ENCODE measurements around the gene DOCK6. TPM values are rescaled to one million over a fixed set of nuclear protein-coding genes. Genes with fewer than 3 reads are reported as not detected.

Gene DOCK6
- total RNA-seq, 1 experiment from 2014 or later, result 82.4 TPM

GRCh38 chr19:11291991-11292390 lies 29.7 kb upstream of the DOCK6 start:
- ChIA-PET RAD21 (ENCODE audit: low non-redundant PET in 1 of 2, low total read pairs in 2 of 2, uncharacterized antibody in 2 of 2, unreplicated experiment in 2 of 2) (no interaction called here), CTCF (interaction anchor here (0.6 kb wide), 1 partner anchor 48 kb away, joined by 4 read pairs; no protein-coding TSS in a partner anchor), POLR2A (no interaction called here)
- Histone ChIP-seq H3K9ac (ENCODE audit: low read length) (no peak overlapping the region), H4K20me1 (ENCODE audit: insufficient read depth) (no peaks in the 10 kb centered on the region), H3K79me2 (ENCODE audit: insufficient read depth, low read length) (no peaks in the 10 kb centered on the region), H3K27ac (ENCODE audit: low read depth, low read length) (no peak overlapping the region), H3K36me3 (ENCODE audit: control insufficient read depth in 1 of 2, insufficient read depth in 2 of 2, low read length in 2 of 2) (no peaks in the 10 kb centered on the region), H3K4me1 (ENCODE audit: control insufficient read depth in 1 of 2, insufficient read depth in 2 of 2, low read length in 2 of 2) (peaks cover 16 to 28% of the 10 kb centered on the region in 2 experiments), H3K9me3 (ENCODE audit: control insufficient read depth in 1 of 2, insufficient read depth in 1 of 2, low read depth in 1 of 2, low read length in 2 of 2) (no peaks in the 10 kb centered on the region), H3K27me3 (ENCODE audit: insufficient read depth, low read length) (no peaks in the 10 kb centered on the region), H2AFZ (ENCODE audit: low read depth, low read length, poor library complexity, severe bottlenecking) (no peak overlapping the region), H3K4me3 (replicated peaks in 1 of 2; ENCODE audit: low read depth in 1 of 2, low read length in 2 of 2) (no peak overlapping the region), H3K9me2 (ENCODE audit: insufficient read depth) (no peaks in the 10 kb centered on the region), H3K4me2 (ENCODE audit: low read length) (no peak overlapping the region)
- intact Hi-C loops (cut with micrococcal nuclease), result loop anchor here (5.0 kb wide), 2 partner anchors 90 to 145 kb away; partner anchors contain the start of genes EPOR, ODAD3 and PRKCSH
- ATAC-seq (no peak), DNase-seq (ENCODE audit: low read depth, low spot score) (no peak)
- no TSS peak for BruUV-seq (replicated peaks)
- no peak for TF ChIP-seq POLR2A (IDR thresholded peaks at IDR 0.05; ENCODE audit: borderline replicate concordance, extremely low read depth, insufficient read depth, insufficient read length)
- TF ChIP-seq ELF1 (IDR thresholded peaks at IDR 0.05; ENCODE audit: borderline replicate concordance, low read depth), result no peak
- no peak for TF ChIP-seq RAD21 (IDR thresholded peaks at IDR 0.05; ENCODE audit: low read depth)
- no peak for TF ChIP-seq REST (IDR thresholded peaks at IDR 0.05; ENCODE audit: low read depth)
- TF ChIP-seq EZH2 (IDR thresholded peaks at IDR 0.05), result no peak
- TF ChIP-seq ZFX (IDR thresholded peaks at IDR 0.05), result no peak
- TF ChIP-seq EZH2phosphoT487 (IDR thresholded peaks at IDR 0.05; ENCODE audit: borderline replicate concordance), result no peak

- H3K27me3 ChIP-seq (ENCODE audit: insufficient read depth, low read length), result no peaks in the 10 kb centered on the region
- DNase-seq (ENCODE audit: low read depth, low spot score) (no peak), ATAC-seq (no peak)
- no peak overlapping the region for H3K27ac ChIP-seq (ENCODE audit: low read depth, low read length)
- no peak overlapping the region for H2AFZ ChIP-seq (ENCODE audit: low read depth, low read length, poor library complexity, severe bottlenecking)
- intact Hi-C loops (cut with micrococcal nuclease), result loop anchor here (5.0 kb wide), 2 partner anchors 91 to 146 kb away; partner anchors contain the start of genes EPOR, ODAD3 and PRKCSH
- no peaks in the 10 kb centered on the region for H3K36me3 ChIP-seq (ENCODE audit: control insufficient read depth in 1 of 2, insufficient read depth in 2 of 2, low read length in 2 of 2)
- ChIA-PET RAD21 (ENCODE audit: low non-redundant PET in 1 of 2, low total read pairs in 2 of 2, uncharacterized antibody in 2 of 2, unreplicated experiment in 2 of 2) (no interaction called here), CTCF (no interaction called here), POLR2A (no interaction called here)
- peaks cover 13 to 23% of the 10 kb centered on the region in 2 experiments for H3K4me1 ChIP-seq (ENCODE audit: control insufficient read depth in 1 of 2, insufficient read depth in 2 of 2, low read length in 2 of 2)
- no peaks in the 10 kb centered on the region for H4K20me1 ChIP-seq (ENCODE audit: insufficient read depth)
- no peak overlapping the region for H3K9ac ChIP-seq (ENCODE audit: low read length)
- no peaks in the 10 kb centered on the region for H3K9me2 ChIP-seq (ENCODE audit: insufficient read depth)
- H3K4me2 ChIP-seq (ENCODE audit: low read length), result no peak overlapping the region
- no peaks in the 10 kb centered on the region for H3K9me3 ChIP-seq (ENCODE audit: control insufficient read depth in 1 of 2, insufficient read depth in 1 of 2, low read depth in 1 of 2, low read length in 2 of 2)
- no TSS peak for BruUV-seq (replicated peaks)
- H3K79me2 ChIP-seq (ENCODE audit: insufficient read depth, low read length), result no peaks in the 10 kb centered on the region
- H3K4me3 ChIP-seq (replicated peaks in 1 of 2; ENCODE audit: low read depth in 1 of 2, low read length in 2 of 2), result no peak overlapping the region
- no peak for TF ChIP-seq SP1 (IDR thresholded peaks at IDR 0.05; ENCODE audit: low read depth)
- no peak for TF ChIP-seq TCF7L2 (IDR thresholded peaks at IDR 0.05; ENCODE audit: borderline replicate concordance, extremely low read depth, insufficient read depth, insufficient read length)
- no peak for TF ChIP-seq REST (IDR thresholded peaks at IDR 0.05; ENCODE audit: low read depth)
- TF ChIP-seq EGR1 (IDR thresholded peaks at IDR 0.05; ENCODE audit: low read depth), result no peak
- TF ChIP-seq POLR2A (IDR thresholded peaks at IDR 0.05; ENCODE audit: borderline replicate concordance, extremely low read depth, insufficient read depth, insufficient read length), result no peak
- no peak for TF ChIP-seq CBX3 (IDR thresholded peaks at IDR 0.05; ENCODE audit: low read depth)
These were observed 29.1 kb upstream of the DOCK6 start for GRCh38 chr19:11291415-11291814.
